NCI-H2227 (cell line): ENCODE results near the gene NCS1.

Experiments
- DNase-seq: peaks from one replicate; lab custom pipeline; 2025; ENCODE audit not compliant: unreplicated experiment; lab: John Stamatoyannopoulos, UW

The NCS1 gene

GRCh38 chr9:130174920-130175321 lies 2.7 kb downstream of the NCS1 start:
- no peak for DNase-seq

- no peak for DNase-seq
These were observed 3.2 kb downstream of the NCS1 start for GRCh38 chr9:130175355-130175754.

- DNase-seq: no peak
These were observed 4.6 kb downstream of the NCS1 start for GRCh38 chr9:130176760-130177159.

- no peak for DNase-seq
These were observed 5.9 kb downstream of the NCS1 start for GRCh38 chr9:130177898-130178805.

- no peak for DNase-seq
These were observed 7.2 kb downstream of the NCS1 start for GRCh38 chr9:130179331-130179907.

- DNase-seq: no peak
These were observed 8.3 kb downstream of the NCS1 start for GRCh38 chr9:130180516-130180915.

- no peak for DNase-seq
These were observed 9.6 kb downstream of the NCS1 start for GRCh38 chr9:130181678-130182380.

- no peak for DNase-seq
These were observed 10.2 kb downstream of the NCS1 start for GRCh38 chr9:130182381-130182909.

- no peak for DNase-seq
These were observed 11.0 kb downstream of the NCS1 start for GRCh38 chr9:130183133-130183762.

GRCh38 chr9:130185017-130185416 lies 12.8 kb downstream of the NCS1 start:
- DNase-seq: peak; percentile 44

- DNase-seq: peak; percentile 65
These were observed 13.4 kb downstream of the NCS1 start for GRCh38 chr9:130185490-130186031.

- DNase-seq: no peak
These were observed 13.8 kb downstream of the NCS1 start for GRCh38 chr9:130186051-130186450.

GRCh38 chr9:130186839-130187522 lies 14.8 kb downstream of the NCS1 start:
- peak; percentile 28 for DNase-seq

GRCh38 chr9:130187523-130187846 lies 15.3 kb downstream of the NCS1 start:
- no peak for DNase-seq

- DNase-seq: no peak
These were observed 16.8 kb downstream of the NCS1 start for GRCh38 chr9:130188860-130189481.

- no peak for DNase-seq
These were observed 17.6 kb downstream of the NCS1 start for GRCh38 chr9:130189840-130190239.

- no peak for DNase-seq
These were observed 19.0 kb downstream of the NCS1 start for GRCh38 chr9:130191068-130191748.

- no peak for DNase-seq
These were observed 19.5 kb downstream of the NCS1 start for GRCh38 chr9:130191749-130192120.

- no peak for DNase-seq
These were observed 20.3 kb downstream of the NCS1 start for GRCh38 chr9:130192382-130192999.
